HEK293 (cell line): ENCODE measurements around the gene PRICKLE1.

Experiments used
- BCL11B ChIP-seq: fragments of 450-650 bp; formaldehyde crosslinking; IDR thresholded peaks from 2 replicates; pipeline ENCODE4 v1.5.1; 2016; ENCODE audit warnings: low read depth, missing biosample characterization, missing genetic modification characterization
- CTCF ChIP-seq: fragments of 450-650 bp; formaldehyde crosslinking; IDR thresholded peaks from 2 replicates; pipeline ENCODE4 v1.5.1; 2016; ENCODE audit warnings: missing biosample characterization, missing genetic modification characterization
- GLIS1 ChIP-seq: fragments of 450-650 bp; formaldehyde crosslinking; IDR thresholded peaks from 2 replicates; pipeline ENCODE4 v1.5.1; 2016; ENCODE audit warnings: missing biosample characterization, missing genetic modification characterization
- GLIS2 ChIP-seq: fragments of 450-650 bp; formaldehyde crosslinking; IDR thresholded peaks from 2 replicates; pipeline ENCODE4 v1.5.1; 2016; ENCODE audit warnings: missing biosample characterization, missing genetic modification characterization
- HIC1 ChIP-seq: fragments of 450-650 bp; formaldehyde crosslinking; IDR thresholded peaks from 2 replicates; pipeline ENCODE4 v1.5.1; 2016; ENCODE audit warnings: missing biosample characterization, missing genetic modification characterization
- KLF10 ChIP-seq: fragments of 450-650 bp; IDR thresholded peaks from 2 replicates; pipeline ENCODE4 v1.5.1; 2018; ENCODE audit warnings: missing biosample characterization, mild to moderate bottlenecking, missing genetic modification characterization
- SCRT1 ChIP-seq: fragments of 450-650 bp; formaldehyde crosslinking; IDR thresholded peaks from 2 replicates; pipeline ENCODE4 v1.5.1; 2016; ENCODE audit warnings: missing biosample characterization, missing genetic modification characterization, borderline replicate concordance
- SCRT2 ChIP-seq: fragments of 450-650 bp; formaldehyde crosslinking; IDR thresholded peaks from 2 replicates; pipeline ENCODE4 v1.5.1; 2016; ENCODE audit warnings: missing biosample characterization, missing genetic modification characterization
- SP3 ChIP-seq: fragments of 450-650 bp; formaldehyde crosslinking; IDR thresholded peaks from 2 replicates; pipeline ENCODE4 v1.5.1; 2016; ENCODE audit warnings: missing biosample characterization, missing genetic modification characterization
- ZBTB1 ChIP-seq: fragments of 450-650 bp; formaldehyde crosslinking; IDR thresholded peaks from 2 replicates; pipeline ENCODE4 v1.5.1; 2016; ENCODE audit warnings: missing biosample characterization, missing genetic modification characterization
- ZBTB17 ChIP-seq: fragments of 450-650 bp; formaldehyde crosslinking; IDR thresholded peaks from 2 replicates; pipeline ENCODE4 v1.5.1; 2016; ENCODE audit warnings: missing biosample characterization, missing genetic modification characterization
- ZBTB44 ChIP-seq: fragments of 450-650 bp; IDR thresholded peaks from 2 replicates; pipeline ENCODE4 v1.5.1; 2018; ENCODE audit warnings: missing biosample characterization, mild to moderate bottlenecking, missing genetic modification characterization
- ZNF2 ChIP-seq: fragments of 450-650 bp; formaldehyde crosslinking; IDR thresholded peaks from 2 replicates; pipeline ENCODE4 v1.5.1; 2016; ENCODE audit warnings: missing biosample characterization, missing genetic modification characterization
- ZNF26 ChIP-seq: fragments of 450-650 bp; formaldehyde crosslinking; IDR thresholded peaks from 2 replicates; pipeline ENCODE4 v1.5.1; 2016; ENCODE audit warnings: missing biosample characterization, missing genetic modification characterization
- ZNF335 ChIP-seq: fragments of 450-650 bp; formaldehyde crosslinking; conservative IDR thresholded peaks from 2 replicates; pipeline ENCODE4 v1.5.1; 2016; ENCODE audit warnings: missing biosample characterization, missing genetic modification characterization
- ZNF423 ChIP-seq: fragments of 450-650 bp; formaldehyde crosslinking; IDR thresholded peaks from 2 replicates; pipeline ENCODE4 v1.5.1; 2016; ENCODE audit warnings: missing biosample characterization, missing genetic modification characterization
- ZNF473 ChIP-seq: fragments of 450-650 bp; formaldehyde crosslinking; IDR thresholded peaks from 2 replicates; pipeline ENCODE4 v1.5.1; 2017; ENCODE audit warnings: missing biosample characterization, missing genetic modification characterization
- ZNF48 ChIP-seq: fragments of 450-650 bp; formaldehyde crosslinking; IDR thresholded peaks from 2 replicates; pipeline ENCODE4 v1.5.1; 2016; ENCODE audit warnings: missing biosample characterization, missing genetic modification characterization
- ZNF521 ChIP-seq: fragments of 450-650 bp; formaldehyde crosslinking; IDR thresholded peaks from 2 replicates; pipeline ENCODE4 v1.5.1; 2017; ENCODE audit warnings: missing biosample characterization, mild to moderate bottlenecking, missing genetic modification characterization
- ZNF558 ChIP-seq: fragments of 450-650 bp; formaldehyde crosslinking; IDR thresholded peaks from 2 replicates; pipeline ENCODE4 v1.5.1; 2016; ENCODE audit warnings: missing biosample characterization, missing genetic modification characterization
- ZNF560 ChIP-seq: fragments of 450-650 bp; formaldehyde crosslinking; IDR thresholded peaks from 2 replicates; pipeline ENCODE4 v1.5.1; 2017; ENCODE audit warnings: missing biosample characterization, missing genetic modification characterization, borderline replicate concordance
- ZNF596 ChIP-seq: fragments of 450-650 bp; IDR thresholded peaks from 2 replicates; pipeline ENCODE4 v1.5.0; 2018; ENCODE audit warnings: missing biosample characterization, mild to moderate bottlenecking, missing genetic modification characterization, moderate library complexity
- ZNF600 ChIP-seq: fragments of 450-650 bp; formaldehyde crosslinking; IDR thresholded peaks from 2 replicates; pipeline ENCODE4 v1.5.1; 2016; ENCODE audit warnings: missing biosample characterization, missing genetic modification characterization
- ZNF624 ChIP-seq: fragments of 450-650 bp; formaldehyde crosslinking; IDR thresholded peaks from 2 replicates; pipeline ENCODE4 v1.5.1; 2017; ENCODE audit warnings: missing biosample characterization, missing genetic modification characterization
- ZNF654 ChIP-seq: fragments of 450-650 bp; formaldehyde crosslinking; IDR thresholded peaks from 2 replicates; pipeline ENCODE4 v1.5.1; 2016; ENCODE audit warnings: low read depth, missing biosample characterization, missing genetic modification characterization
- ZNF747 ChIP-seq: fragments of 450-650 bp; formaldehyde crosslinking; IDR thresholded peaks from 2 replicates; pipeline ENCODE4 v1.5.1; 2016; ENCODE audit warnings: missing biosample characterization, missing genetic modification characterization
- ZNF830 ChIP-seq: fragments of 450-650 bp; IDR thresholded peaks from 2 replicates; pipeline ENCODE4 v1.5.0; 2018; ENCODE audit warnings: missing biosample characterization, missing genetic modification characterization, low read depth, mild to moderate bottlenecking, moderate library complexity
- TF ChIP-seq, protein P1 (sequence below): fragments of 450-650 bp; formaldehyde crosslinking; IDR thresholded peaks from 2 replicates; pipeline ENCODE4 v1.5.1; 2016; ENCODE audit warnings: missing biosample characterization, missing genetic modification characterization
- TF ChIP-seq, protein P2 (sequence below): fragments of 450-650 bp; formaldehyde crosslinking; IDR thresholded peaks from 2 replicates; pipeline ENCODE4; 2016; ENCODE audit warnings: missing biosample characterization, missing genetic modification characterization

The PRICKLE1 gene

GRCh38 chr12:42588524-42589464 lies 752 bp downstream of the PRICKLE1 start (continued):
- TF ChIP-seq SCRT1 (tag by site-specific recombination) (no peak), ZNF747 (no peak), ZNF473 (tag by site-specific recombination) (no peak), ZNF558 (tag by site-specific recombination) (no peak), ZNF335 (tag by site-specific recombination) (peak; percentile 36), ZNF521 (tag by site-specific recombination) (no peak), CTCF (tag by site-specific recombination) (peak; percentile 89), HIC1 (peak; percentile 65; the same call in 1 of the 2 replicates), ZNF830 (tag by site-specific recombination) (no peak), ZBTB17 (tag by site-specific recombination) (peak; percentile 47; the same call in 1 of the 2 replicates), ZBTB44 (tag by site-specific recombination) (peak; percentile 35; the same call in 1 of the 2 replicates), ZNF423 (tag by site-specific recombination) (peak; percentile 54; the same call in 1 of the 2 replicates), ZNF48 (tag by site-specific recombination) (no peak), ZNF2 (tag by site-specific recombination) (peak; percentile 78; the same call in 1 of the 2 replicates), SCRT2 (tag by site-specific recombination) (no peak), GLIS1 (tag by site-specific recombination) (peak; percentile 16; the same call in 1 of the 2 replicates), ZNF624 (no peak), BCL11B (tag by site-specific recombination) (no peak), GLIS2 (tag by site-specific recombination) (peak; percentile 37; the same call in 1 of the 2 replicates), ZBTB1 (tag by site-specific recombination) (no peak), KLF10 (tag by site-specific recombination) (no peak), SP3 (tag by site-specific recombination) (no peak), ZNF596 (tag by site-specific recombination) (no peak; the same call in 1 of the 2 replicates), ZNF654 (tag by site-specific recombination) (peak; percentile 54), ZNF600 (peak; percentile 69), ZNF26 (no peak), ZNF560 (tag by site-specific recombination) (no peak)
- TF ChIP-seq, protein P1, sequence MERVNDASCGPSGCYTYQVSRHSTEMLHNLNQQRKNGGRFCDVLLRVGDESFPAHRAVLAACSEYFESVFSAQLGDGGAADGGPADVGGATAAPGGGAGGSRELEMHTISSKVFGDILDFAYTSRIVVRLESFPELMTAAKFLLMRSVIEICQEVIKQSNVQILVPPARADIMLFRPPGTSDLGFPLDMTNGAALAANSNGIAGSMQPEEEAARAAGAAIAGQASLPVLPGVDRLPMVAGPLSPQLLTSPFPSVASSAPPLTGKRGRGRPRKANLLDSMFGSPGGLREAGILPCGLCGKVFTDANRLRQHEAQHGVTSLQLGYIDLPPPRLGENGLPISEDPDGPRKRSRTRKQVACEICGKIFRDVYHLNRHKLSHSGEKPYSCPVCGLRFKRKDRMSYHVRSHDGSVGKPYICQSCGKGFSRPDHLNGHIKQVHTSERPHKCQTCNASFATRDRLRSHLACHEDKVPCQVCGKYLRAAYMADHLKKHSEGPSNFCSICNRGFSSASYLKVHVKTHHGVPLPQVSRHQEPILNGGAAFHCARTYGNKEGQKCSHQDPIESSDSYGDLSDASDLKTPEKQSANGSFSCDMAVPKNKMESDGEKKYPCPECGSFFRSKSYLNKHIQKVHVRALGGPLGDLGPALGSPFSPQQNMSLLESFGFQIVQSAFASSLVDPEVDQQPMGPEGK (tag by site-specific recombination), result peak; percentile 46; the same call in 1 of the 2 replicates
- TF ChIP-seq, protein P2, sequence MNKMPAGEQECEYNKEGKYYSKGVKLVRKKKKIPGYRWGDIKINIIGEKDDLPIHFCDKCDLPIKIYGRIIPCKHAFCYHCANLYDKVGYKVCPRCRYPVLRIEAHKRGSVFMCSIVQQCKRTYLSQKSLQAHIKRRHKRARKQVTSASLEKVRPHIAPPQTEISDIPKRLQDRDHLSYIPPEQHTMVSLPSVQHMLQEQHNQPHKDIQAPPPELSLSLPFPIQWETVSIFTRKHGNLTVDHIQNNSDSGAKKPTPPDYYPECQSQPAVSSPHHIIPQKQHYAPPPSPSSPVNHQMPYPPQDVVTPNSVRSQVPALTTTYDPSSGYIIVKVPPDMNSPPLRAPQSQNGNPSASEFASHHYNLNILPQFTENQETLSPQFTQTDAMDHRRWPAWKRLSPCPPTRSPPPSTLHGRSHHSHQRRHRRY (tag by site-specific recombination), result no peak
